HG03571 (cell line): ENCODE results near the gene KLHL33.

Source experiments
- ATAC-seq: cut with Tn5 transposase; IDR thresholded peaks from one replicate; pipeline ENCODE4 v1.9.1; 2021; ENCODE audit not compliant: unreplicated experiment

The KLHL33 gene

DNA sequence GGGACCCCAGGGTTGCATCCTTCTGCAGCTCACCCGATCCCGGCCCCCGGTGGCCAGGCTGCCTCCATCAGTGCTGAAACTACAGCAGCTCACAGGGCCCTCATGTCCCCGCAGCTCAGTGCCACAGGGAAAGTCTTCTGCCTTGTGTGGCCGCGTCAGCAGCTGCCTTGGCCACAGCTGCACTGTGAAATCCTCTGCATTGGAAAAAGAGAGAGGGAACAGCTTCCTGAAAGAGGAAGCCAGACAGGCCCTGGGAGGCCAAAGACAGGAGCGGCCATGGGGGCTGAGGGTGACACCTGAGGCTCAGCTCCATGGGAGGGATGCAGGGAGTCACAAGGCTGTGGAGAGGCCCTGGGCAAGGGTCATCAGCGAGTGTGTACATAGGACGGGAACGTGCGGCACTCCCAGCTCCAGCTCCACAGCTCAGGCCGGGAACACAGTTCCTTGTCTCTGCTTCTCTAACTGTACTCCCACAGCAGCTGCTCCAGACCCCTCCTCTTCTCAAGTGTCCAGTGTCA is 59.8 kb downstream of the KLHL33 start:
- no peak for ATAC-seq
